ENCODE data around the gene IFITM10.

The IFITM10 gene

GRCh38 chr11:1750481-1750839 lies at the start of gene IFITM10:
IFITM10 (minus strand) TSS chr11:1750595; CDS start chr11:1750442, 153 bp downstream.
- H3K36me3 ChIP-seq (ENCODE audit: control insufficient read depth in 2 of 2, insufficient read depth in 2 of 2, low read length in 2 of 2): peaks cover 10 to 25% of the 10 kb centered on the region in 2 donors
- H3K27me3 ChIP-seq (ENCODE audit: control insufficient read depth in 2 of 2, insufficient read depth in 2 of 2, low read length in 2 of 2): peaks cover 0 to 13% of the 10 kb centered on the region in 2 donors
- H3K9me3 ChIP-seq (ENCODE audit: control insufficient read depth in 2 of 2, low read length in 2 of 2): no peaks in the 10 kb centered on the region
- H3K27ac ChIP-seq (ENCODE audit: low read depth in 2 of 2, low read length in 2 of 2): peak within 1 kb of the TSS; percentile 22 to 23
- peak within 1 kb of the TSS in 1 of 2 donors; percentile 7 for H3K4me3 ChIP-seq (ENCODE audit: low read length in 2 of 2)
- peaks cover 2 to 4% of the 10 kb centered on the region in 2 donors for H3K4me1 ChIP-seq (ENCODE audit: control insufficient read depth in 2 of 2, insufficient read depth in 2 of 2, low read length in 2 of 2)
- peak within 1 kb of the TSS in 1 of 2 donors; percentile 21 for H3K9ac ChIP-seq (ENCODE audit: low read depth in 1 of 2, low read length in 2 of 2)

DNA sequence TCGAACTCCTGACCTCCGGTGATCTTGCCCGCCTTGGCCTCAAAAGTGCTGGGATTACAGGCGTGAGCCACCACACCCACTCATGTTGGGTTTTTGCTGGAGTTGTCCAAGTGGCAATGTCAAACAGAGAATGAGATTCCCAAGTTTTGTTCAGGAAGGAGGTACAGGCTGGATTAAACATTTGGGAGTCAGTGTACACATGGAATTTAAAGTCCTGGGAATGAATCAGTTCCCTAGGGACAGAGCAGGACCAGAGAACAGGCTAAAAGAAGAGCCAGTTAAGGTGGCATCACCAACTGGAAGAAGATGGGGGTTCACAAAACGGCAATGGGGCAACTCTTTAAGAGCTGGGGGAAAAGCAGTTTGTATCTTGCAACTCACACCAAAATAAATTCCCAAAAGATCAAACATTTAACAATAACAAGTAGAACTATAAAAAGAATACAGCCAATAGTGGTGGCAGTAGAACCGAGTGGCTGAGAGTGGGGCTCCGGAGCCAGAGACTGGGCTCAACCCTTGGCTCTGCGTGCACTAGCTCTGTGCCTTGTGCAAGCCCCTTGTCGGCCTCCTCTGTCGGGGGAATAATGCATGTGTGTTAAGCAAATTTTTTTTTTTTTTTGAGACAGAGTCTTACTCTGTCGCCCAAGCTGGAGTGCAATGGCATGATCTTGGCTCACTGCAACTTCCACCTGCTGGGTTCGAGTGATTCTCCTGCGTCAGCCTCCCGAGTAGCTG lies 47.2 kb upstream of the IFITM10 start:
- Histone ChIP-seq H3K9ac (ENCODE audit: low read depth in 1 of 2, low read length in 2 of 2) (no peak overlapping the region), H3K4me3 (ENCODE audit: low read length in 2 of 2) (no peak overlapping the region), H3K27ac (ENCODE audit: low read depth in 2 of 2, low read length in 2 of 2) (no peak overlapping the region), H3K27me3 (ENCODE audit: control insufficient read depth in 2 of 2, insufficient read depth in 2 of 2, low read length in 2 of 2) (peaks cover 7 to 9% of the 10 kb centered on the region in 2 donors), H3K36me3 (ENCODE audit: control insufficient read depth in 2 of 2, insufficient read depth in 2 of 2, low read length in 2 of 2) (no peaks in the 10 kb centered on the region), H3K4me1 (ENCODE audit: control insufficient read depth in 2 of 2, insufficient read depth in 2 of 2, low read length in 2 of 2) (no peaks in the 10 kb centered on the region), H3K9me3 (ENCODE audit: control insufficient read depth in 2 of 2, low read length in 2 of 2) (no peaks in the 10 kb centered on the region)

GRCh38 chr11:1796413-1797011 lies 46.1 kb upstream of the IFITM10 start:
- Histone ChIP-seq H3K27me3 (ENCODE audit: control insufficient read depth in 2 of 2, insufficient read depth in 2 of 2, low read length in 2 of 2) (peaks cover 7 to 9% of the 10 kb centered on the region in 2 donors), H3K4me3 (ENCODE audit: low read length in 2 of 2) (no peak overlapping the region), H3K9ac (ENCODE audit: low read depth in 1 of 2, low read length in 2 of 2) (no peak overlapping the region), H3K4me1 (ENCODE audit: control insufficient read depth in 2 of 2, insufficient read depth in 2 of 2, low read length in 2 of 2) (no peaks in the 10 kb centered on the region), H3K27ac (ENCODE audit: low read depth in 2 of 2, low read length in 2 of 2) (no peak overlapping the region), H3K9me3 (ENCODE audit: control insufficient read depth in 2 of 2, low read length in 2 of 2) (no peaks in the 10 kb centered on the region), H3K36me3 (ENCODE audit: control insufficient read depth in 2 of 2, insufficient read depth in 2 of 2, low read length in 2 of 2) (no peaks in the 10 kb centered on the region)

DNA sequence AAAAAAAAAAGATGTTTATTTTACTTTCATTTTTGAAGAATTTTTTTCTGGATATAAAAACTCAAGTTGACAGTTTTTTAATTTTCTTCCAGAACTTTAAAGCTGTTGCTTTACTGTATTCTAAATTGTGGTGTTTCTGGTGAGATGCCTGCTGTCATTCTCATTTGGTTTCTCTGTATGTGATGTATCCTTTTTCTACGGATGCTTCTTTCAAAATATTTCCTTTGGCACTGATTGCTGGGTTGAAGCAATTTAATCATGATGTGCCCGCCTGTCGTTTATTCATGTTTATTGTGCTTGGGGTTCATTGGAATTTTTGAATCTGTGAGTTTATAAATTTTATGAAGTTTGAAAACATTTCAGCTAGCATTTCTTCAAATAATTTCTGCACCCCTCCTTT lies 42.7 kb upstream of the IFITM10 start:
- H3K4me1 ChIP-seq (ENCODE audit: control insufficient read depth in 2 of 2, insufficient read depth in 2 of 2, low read length in 2 of 2): no peaks in the 10 kb centered on the region
- H3K4me3 ChIP-seq (ENCODE audit: low read length in 2 of 2): no peak overlapping the region
- H3K9me3 ChIP-seq (ENCODE audit: control insufficient read depth in 2 of 2, low read length in 2 of 2): no peaks in the 10 kb centered on the region
- H3K9ac ChIP-seq (ENCODE audit: low read depth in 1 of 2, low read length in 2 of 2): no peak overlapping the region
- H3K27me3 ChIP-seq (ENCODE audit: control insufficient read depth in 2 of 2, insufficient read depth in 2 of 2, low read length in 2 of 2): peaks cover 6 to 7% of the 10 kb centered on the region in 2 donors
- no peak overlapping the region for H3K27ac ChIP-seq (ENCODE audit: low read depth in 2 of 2, low read length in 2 of 2)
- H3K36me3 ChIP-seq (ENCODE audit: control insufficient read depth in 2 of 2, insufficient read depth in 2 of 2, low read length in 2 of 2): no peaks in the 10 kb centered on the region

DNA sequence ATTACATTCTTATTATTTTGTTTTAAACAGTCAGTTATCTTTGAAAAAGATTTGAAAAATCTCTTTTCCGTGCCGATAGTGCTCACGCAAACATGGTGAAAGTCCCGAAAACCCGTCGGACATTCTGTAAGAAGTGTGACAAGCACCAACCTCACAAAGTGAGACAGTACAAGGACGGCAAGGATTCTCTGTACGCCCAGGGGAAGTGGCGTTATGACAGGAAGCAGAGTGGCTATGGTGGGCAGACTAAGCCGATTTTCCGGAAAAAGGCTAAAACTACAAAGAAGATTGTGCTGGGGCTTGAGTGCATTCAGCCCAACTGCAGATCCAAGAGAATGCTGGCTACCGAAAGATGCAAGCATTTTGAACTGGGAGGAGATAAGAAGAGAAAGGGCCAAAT lies 42.1 kb upstream of the IFITM10 start:
- no peaks in the 10 kb centered on the region for H3K36me3 ChIP-seq (ENCODE audit: control insufficient read depth in 2 of 2, insufficient read depth in 2 of 2, low read length in 2 of 2)
- H3K27me3 ChIP-seq (ENCODE audit: control insufficient read depth in 2 of 2, insufficient read depth in 2 of 2, low read length in 2 of 2): peaks cover 4 to 7% of the 10 kb centered on the region in 2 donors
- no peaks in the 10 kb centered on the region for H3K9me3 ChIP-seq (ENCODE audit: control insufficient read depth in 2 of 2, low read length in 2 of 2)
- no peaks in the 10 kb centered on the region for H3K4me1 ChIP-seq (ENCODE audit: control insufficient read depth in 2 of 2, insufficient read depth in 2 of 2, low read length in 2 of 2)
- H3K4me3 ChIP-seq (ENCODE audit: low read length in 2 of 2): no peak overlapping the region
- H3K9ac ChIP-seq (ENCODE audit: low read depth in 1 of 2, low read length in 2 of 2): no peak overlapping the region
- H3K27ac ChIP-seq (ENCODE audit: low read depth in 2 of 2, low read length in 2 of 2): no peak overlapping the region

DNA sequence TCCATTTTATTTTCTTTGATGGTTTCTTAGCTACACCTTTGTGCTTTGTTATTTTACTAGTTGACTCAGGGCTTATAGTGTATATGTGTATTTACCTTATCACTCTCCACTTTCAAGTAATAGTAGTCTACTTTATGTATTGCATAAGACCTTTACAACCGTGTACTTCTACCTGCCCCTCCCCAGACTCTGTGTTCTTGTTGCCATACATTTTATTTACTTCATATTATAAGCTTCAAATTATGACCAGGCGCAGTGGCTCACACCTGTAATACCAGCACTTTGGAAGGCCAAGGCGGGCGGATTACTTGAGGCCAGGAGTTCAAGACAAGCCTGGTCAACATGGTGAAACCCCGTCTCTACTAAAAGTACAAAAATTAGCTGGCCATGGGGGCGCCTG lies 41.5 kb upstream of the IFITM10 start:
- H3K9me3 ChIP-seq (ENCODE audit: control insufficient read depth in 2 of 2, low read length in 2 of 2): no peaks in the 10 kb centered on the region
- H3K27me3 ChIP-seq (ENCODE audit: control insufficient read depth in 2 of 2, insufficient read depth in 2 of 2, low read length in 2 of 2): peaks cover 4 to 7% of the 10 kb centered on the region in 2 donors
- no peaks in the 10 kb centered on the region for H3K4me1 ChIP-seq (ENCODE audit: control insufficient read depth in 2 of 2, insufficient read depth in 2 of 2, low read length in 2 of 2)
- H3K36me3 ChIP-seq (ENCODE audit: control insufficient read depth in 2 of 2, insufficient read depth in 2 of 2, low read length in 2 of 2): no peaks in the 10 kb centered on the region
- no peak overlapping the region for H3K9ac ChIP-seq (ENCODE audit: low read depth in 1 of 2, low read length in 2 of 2)
- no peak overlapping the region for H3K4me3 ChIP-seq (ENCODE audit: low read length in 2 of 2)
- no peak overlapping the region for H3K27ac ChIP-seq (ENCODE audit: low read depth in 2 of 2, low read length in 2 of 2)

- H3K36me3 ChIP-seq (ENCODE audit: control insufficient read depth in 2 of 2, insufficient read depth in 2 of 2, low read length in 2 of 2): no peaks in the 10 kb centered on the region
- no peak overlapping the region for H3K27ac ChIP-seq (ENCODE audit: low read depth in 2 of 2, low read length in 2 of 2)
- H3K27me3 ChIP-seq (ENCODE audit: control insufficient read depth in 2 of 2, insufficient read depth in 2 of 2, low read length in 2 of 2): no peaks in the 10 kb centered on the region
- H3K9me3 ChIP-seq (ENCODE audit: control insufficient read depth in 2 of 2, low read length in 2 of 2): no peaks in the 10 kb centered on the region
- H3K4me1 ChIP-seq (ENCODE audit: control insufficient read depth in 2 of 2, insufficient read depth in 2 of 2, low read length in 2 of 2): peaks cover 0 to 2% of the 10 kb centered on the region in 2 donors
- no peak overlapping the region for H3K4me3 ChIP-seq (ENCODE audit: low read length in 2 of 2)
- H3K9ac ChIP-seq (ENCODE audit: low read depth in 1 of 2, low read length in 2 of 2): no peak overlapping the region
Observed at GRCh38 chr11:1786466-1786865, 36.1 kb upstream of the IFITM10 start.

DNA sequence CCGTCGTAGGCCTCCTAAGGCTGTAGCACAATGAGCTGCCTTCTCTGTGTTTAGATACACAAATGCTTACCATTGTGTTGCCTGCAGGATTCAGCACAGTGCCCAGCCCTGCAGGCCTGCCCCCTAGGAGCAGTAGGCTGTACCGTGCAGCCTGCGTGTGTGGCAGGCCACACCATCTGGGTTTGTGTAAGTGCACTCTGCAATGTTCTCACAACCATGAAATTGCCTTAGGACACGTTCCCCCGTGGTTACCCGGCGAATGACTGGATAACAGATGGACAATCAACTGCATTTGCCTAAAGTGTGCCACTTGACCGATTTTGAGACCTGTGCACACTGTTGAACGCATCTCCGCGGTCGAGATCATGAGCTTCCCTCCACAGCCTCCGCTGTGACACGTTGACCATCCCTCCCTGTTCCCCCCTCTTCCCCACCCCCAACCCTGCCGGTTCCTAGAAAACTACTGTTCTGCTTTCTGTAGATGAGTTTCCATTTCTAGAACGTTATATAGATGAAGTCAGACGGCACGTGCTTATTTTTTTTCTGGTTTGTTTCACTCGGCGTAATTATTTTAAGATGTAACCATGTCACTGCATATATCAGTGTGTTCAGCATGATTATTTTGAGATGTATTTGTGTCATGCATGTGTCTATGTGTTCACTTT lies 35.5 kb upstream of the IFITM10 start:
- Histone ChIP-seq H3K36me3 (ENCODE audit: control insufficient read depth in 2 of 2, insufficient read depth in 2 of 2, low read length in 2 of 2) (no peaks in the 10 kb centered on the region), H3K27me3 (ENCODE audit: control insufficient read depth in 2 of 2, insufficient read depth in 2 of 2, low read length in 2 of 2) (no peaks in the 10 kb centered on the region), H3K4me3 (ENCODE audit: low read length in 2 of 2) (no peak overlapping the region), H3K9ac (ENCODE audit: low read depth in 1 of 2, low read length in 2 of 2) (no peak overlapping the region), H3K27ac (ENCODE audit: low read depth in 2 of 2, low read length in 2 of 2) (peak overlapping the region in 1 of 2 donors; percentile 28), H3K9me3 (ENCODE audit: control insufficient read depth in 2 of 2, low read length in 2 of 2) (no peaks in the 10 kb centered on the region), H3K4me1 (ENCODE audit: control insufficient read depth in 2 of 2, insufficient read depth in 2 of 2, low read length in 2 of 2) (peaks cover 0 to 2% of the 10 kb centered on the region in 2 donors)

- no peak overlapping the region for H3K9ac ChIP-seq (ENCODE audit: low read depth in 1 of 2, low read length in 2 of 2)
- no peak overlapping the region for H3K27ac ChIP-seq (ENCODE audit: low read depth in 2 of 2, low read length in 2 of 2)
- no peaks in the 10 kb centered on the region for H3K9me3 ChIP-seq (ENCODE audit: control insufficient read depth in 2 of 2, low read length in 2 of 2)
- no peak overlapping the region for H3K4me3 ChIP-seq (ENCODE audit: low read length in 2 of 2)
- H3K36me3 ChIP-seq (ENCODE audit: control insufficient read depth in 2 of 2, insufficient read depth in 2 of 2, low read length in 2 of 2): no peaks in the 10 kb centered on the region
- peaks cover 0 to 2% of the 10 kb centered on the region in 2 donors for H3K4me1 ChIP-seq (ENCODE audit: control insufficient read depth in 2 of 2, insufficient read depth in 2 of 2, low read length in 2 of 2)
- H3K27me3 ChIP-seq (ENCODE audit: control insufficient read depth in 2 of 2, insufficient read depth in 2 of 2, low read length in 2 of 2): no peaks in the 10 kb centered on the region
Observed at GRCh38 chr11:1784761-1785650, 34.6 kb upstream of the IFITM10 start.

Data from mucosa of rectum (tissue), 2 donors.